LNCAP (cell line): Measurements from ENCODE around the gene STAB1.

ENCODE experiments used
- CTCF ChIP-seq: fragments of 450-650 bp; IDR thresholded peaks from 2 replicates; pipeline ENCODE4 v1.5.1; 2017; ENCODE audit warnings: mild to moderate bottlenecking

The STAB1 gene

GRCh38 chr3:52521881-52522650, 26.9 kb downstream of the STAB1 start:
- no peak for TF ChIP-seq CTCF

- no peak for TF ChIP-seq CTCF
These were observed 27.6 kb downstream of the STAB1 start for GRCh38 chr3:52522651-52523251.

- no peak for TF ChIP-seq CTCF
These were observed 28.5 kb downstream of the STAB1 start for GRCh38 chr3:52523386-52524257.

- no peak for TF ChIP-seq CTCF
These were observed 29.2 kb downstream of the STAB1 start for GRCh38 chr3:52524258-52524751.

GRCh38 chr3:52524752-52525679, 29.9 kb downstream of the STAB1 start:
- TF ChIP-seq CTCF = no peak

- TF ChIP-seq CTCF = no peak
These were observed 30.8 kb downstream of the STAB1 start for GRCh38 chr3:52525680-52526561.
